SKM-1 treated with dmso at 0.1 percent for 144 hours (cell line): Measurements from ENCODE around the gene ZDHHC11.
"Not testable (repeated sequence)": the region's sequence is repeated elsewhere in the genome, so short reads cannot be mapped to it uniquely, and the experiment has no call there.

Experiments used
- DNase-seq: peaks from one replicate; lab custom pipeline; 2025; ENCODE audit not compliant: unreplicated experiment; lab: John Stamatoyannopoulos, UW

The ZDHHC11 gene

DNA sequence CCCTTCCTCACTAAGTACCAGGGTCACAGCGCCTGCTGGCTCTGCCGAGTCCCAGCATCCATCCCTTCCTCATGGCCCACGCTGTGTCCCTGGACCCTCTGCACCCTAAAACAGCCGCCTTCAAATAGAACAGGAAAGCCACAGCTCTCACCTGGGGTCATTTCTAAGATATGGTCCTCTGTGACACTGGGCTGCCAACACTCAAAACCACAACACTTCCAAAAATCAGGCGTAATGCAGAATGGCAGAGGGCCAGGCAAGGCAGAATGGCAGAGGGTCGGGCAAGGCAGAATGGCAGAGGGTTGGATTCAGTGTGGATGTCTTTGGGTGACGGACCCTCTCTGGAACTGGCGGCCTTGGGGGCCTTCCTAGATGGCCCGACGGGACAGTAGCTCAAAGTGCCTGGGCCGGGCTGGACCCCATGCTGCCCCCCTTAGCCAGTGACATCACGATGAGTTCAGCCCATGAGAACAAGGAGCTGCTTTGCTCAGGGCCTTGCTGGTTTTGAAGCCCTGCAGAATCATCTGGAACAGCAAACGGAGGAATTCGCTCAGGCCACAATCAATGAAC lies 101.6 kb downstream of the ZDHHC11 start:
- DNase-seq, result no peak

DNA sequence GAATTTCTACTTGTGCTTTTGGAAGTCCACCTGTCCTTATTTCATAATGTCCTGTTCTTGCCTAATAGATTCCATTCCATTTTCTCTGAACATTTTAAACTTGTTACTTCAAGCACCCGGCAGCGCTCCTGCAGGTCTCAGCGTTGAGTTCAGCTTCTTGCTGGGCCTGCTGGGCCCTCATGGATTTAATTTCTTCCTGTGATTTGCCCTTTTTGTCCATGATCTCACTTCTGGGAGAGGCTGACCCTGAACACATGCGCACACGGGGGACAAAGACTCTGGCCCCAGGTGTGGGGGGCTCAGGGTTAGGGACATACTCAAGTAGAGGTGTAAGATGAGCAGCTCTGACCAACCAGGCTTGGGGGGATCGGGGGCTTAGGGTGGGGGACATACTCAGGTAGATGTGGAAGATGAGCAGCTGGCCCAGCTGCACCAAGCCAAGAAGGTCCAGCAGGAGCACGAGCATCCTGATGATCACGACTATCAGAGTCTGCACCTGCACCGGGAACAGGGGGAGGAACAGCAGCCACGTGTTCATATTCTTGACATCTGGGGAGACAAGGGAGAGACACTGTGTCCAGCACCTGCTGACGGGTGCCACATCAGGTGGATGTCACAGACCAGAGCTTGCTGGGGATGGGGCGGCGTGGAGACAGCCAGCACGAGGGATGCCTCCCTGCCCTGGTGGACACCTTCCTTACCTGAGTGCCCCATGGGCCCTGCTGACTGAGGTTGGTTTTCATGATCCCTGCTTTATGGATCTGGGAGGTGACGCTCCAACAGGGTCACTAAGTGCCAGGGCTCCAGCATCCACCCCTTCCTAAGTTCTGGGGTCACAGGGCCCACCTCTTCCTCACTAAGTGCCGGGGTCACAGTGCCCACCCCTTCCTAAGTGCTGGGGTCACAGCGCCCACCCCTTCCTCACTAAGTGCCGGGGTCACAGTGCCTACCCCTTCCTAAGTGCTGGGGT lies 102.5 kb downstream of the ZDHHC11 start:
- not testable (repeated sequence) for DNase-seq

DNA sequence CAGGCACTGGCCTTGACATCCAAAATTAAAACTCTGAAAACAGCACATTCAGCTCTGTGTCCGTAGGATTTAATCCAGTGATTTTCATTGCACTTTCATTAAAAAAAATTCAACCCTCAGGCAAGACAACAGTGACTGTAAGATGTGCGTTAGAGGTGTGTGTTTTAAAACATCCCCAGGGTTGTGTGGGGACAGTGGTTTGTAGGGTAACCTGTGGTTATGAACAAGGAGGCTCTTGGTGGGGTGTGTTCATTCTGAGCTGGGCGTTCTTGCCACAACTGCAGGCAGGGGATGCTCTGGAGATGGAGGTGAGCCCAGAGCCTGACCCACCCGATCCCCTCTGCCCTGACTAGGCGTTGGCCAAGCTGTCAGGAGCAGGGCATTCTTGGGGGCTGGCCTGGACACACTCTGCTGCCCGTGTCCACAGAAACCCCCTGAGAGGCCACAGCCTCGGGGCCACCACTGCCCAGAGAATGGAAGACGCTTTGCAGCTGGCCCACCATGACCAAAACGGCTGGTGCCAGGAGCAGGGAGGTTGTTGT lies 103.4 kb downstream of the ZDHHC11 start:
- DNase-seq, result not testable (repeated sequence)

DNA sequence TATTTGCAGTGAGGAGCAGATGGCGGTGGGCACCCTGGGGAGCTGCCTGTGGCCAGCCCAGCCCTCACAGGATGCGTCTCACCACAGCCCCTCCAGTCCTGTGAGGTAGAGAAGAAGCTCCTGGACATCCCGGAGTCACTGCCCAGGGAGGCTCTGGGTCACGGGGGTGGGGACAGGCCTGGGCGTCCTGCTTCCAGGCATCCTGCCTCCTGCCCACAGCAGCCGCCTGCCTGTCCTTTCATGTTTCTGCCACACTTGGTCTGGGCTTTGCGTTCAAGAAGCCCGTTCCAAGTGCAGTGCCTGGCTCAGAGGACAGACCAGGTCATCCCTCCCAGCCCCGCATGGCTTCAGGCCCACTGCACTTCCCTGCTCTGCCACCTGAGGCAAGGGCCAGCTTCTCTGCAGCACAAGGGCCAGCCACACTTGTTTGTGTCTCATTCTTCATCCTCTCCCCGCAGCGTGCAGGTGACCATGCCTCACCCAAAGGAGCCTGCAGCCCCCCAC lies 104.5 kb downstream of the ZDHHC11 start:
- no peak for DNase-seq
